Loucy (cell line): ENCODE data around the gene WDR33.

ENCODE experiments used
- CTCF ChIP-seq: fragments of 200-600 bp; sonication (generic); conservative IDR thresholded peaks from 2 replicates; pipeline ENCODE4 v1.5.1; 2014; ENCODE audit warnings: mild to moderate bottlenecking, antibody characterized with exemption, low read length
- EZH2phosphoT487 ChIP-seq: fragments of 200-600 bp; IDR thresholded peaks from 2 replicates; pipeline ENCODE4 v1.6.1; 2018; ENCODE audit warnings: antibody characterized with exemption, mild to moderate bottlenecking, moderate library complexity, borderline replicate concordance

DNA sequence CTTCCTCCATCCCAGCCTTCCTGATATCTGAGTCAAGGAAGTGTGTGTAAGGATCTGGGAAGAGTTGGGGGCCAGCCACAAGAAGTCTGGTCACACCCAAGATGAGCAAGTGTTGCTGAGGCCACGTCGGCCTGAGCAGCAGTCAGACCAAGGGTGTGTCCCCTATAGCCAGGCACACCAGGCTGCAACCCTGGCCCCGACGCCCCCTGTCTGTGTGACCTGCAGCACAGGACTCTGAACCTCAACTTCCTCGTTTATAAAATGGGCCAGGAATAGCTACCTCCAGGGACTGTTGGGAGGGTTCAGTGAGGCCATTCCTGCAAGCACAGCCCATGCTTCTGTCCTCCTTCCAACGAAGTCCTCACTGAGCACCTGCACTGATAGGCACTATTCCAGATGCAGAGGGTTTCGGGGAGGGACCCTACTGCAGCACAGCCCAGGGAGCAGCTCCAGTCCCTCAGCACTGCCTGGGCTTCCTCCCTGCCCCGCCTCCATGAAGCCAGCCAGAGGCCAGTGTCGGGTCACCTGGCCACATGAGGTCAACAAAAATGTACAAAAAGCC lies 148.9 kb downstream of the WDR33 start:
- TF ChIP-seq EZH2phosphoT487 (no peak), CTCF (no peak)
